Endothelial cell of umbilical vein (primary cell): ENCODE results near the gene MTERF4. TPM values are rescaled to one million over a fixed set of nuclear protein-coding genes. Genes with fewer than 3 reads are reported as not detected.

ENCODE experiments used
- BruUV-seq: library from RNA; stranded (reverse); fragments of 400-500 nt; replicated peaks from 2 replicates; lab custom pipeline; 2021; lab: Mats Ljungman, UMichigan
- CTCF ChIA-PET: fragments of 300-600, 350-600 bp; sonication (Branson Sonifier 250); formaldehyde crosslinking; loops from one replicate; lab custom pipeline; 2021; ENCODE audit warnings: antibody characterized with exemption, inconsistent platforms; lab: Charles Lee
- POLR2A ChIA-PET: fragments of 300-600, 350-600 bp; sonication (Branson Sonifier 250); formaldehyde crosslinking; loops from one replicate; lab custom pipeline; 2021; ENCODE audit warnings: antibody characterized with exemption, inconsistent platforms; lab: Charles Lee
- DNase-seq: peaks from one replicate; pipeline ENCODE4 v3.0.0-alpha.2; 2011; ENCODE audit warnings: low read depth, low spot score
- FAIRE-seq: peaks from 2 replicates; lab custom pipeline; 2011; peaks lifted over from hg19 to GRCh38; lab: Jason Lieb, UNC
- H2AFZ ChIP-seq: 2 replicates; pipeline ENCODE4 v1.6.0; 2012; ENCODE audit warnings: low read depth, low read length, control low read depth, inconsistent platforms
- H3K27ac ChIP-seq: 2 replicates; pipeline ENCODE4 v1.5.1; 2011; ENCODE audit warnings: low read depth, mild to moderate bottlenecking, control low read depth, low read length, moderate library complexity; ENCODE audit not compliant: insufficient read depth
- H3K27me3 ChIP-seq, 2 experiments: 2 replicates each; pipeline versions ENCODE4 v1.6.0 to v1.6.1; 2011; ENCODE audit warnings: low read length in 2 of 2, mixed read lengths in 1 of 2; ENCODE audit not compliant: control insufficient read depth in 2 of 2, insufficient read depth in 2 of 2
- H3K36me3 ChIP-seq, 2 experiments: 2 replicates in 1 of 2; 3 replicates in 1 of 2; pipeline ENCODE4 v1.5.1; 2011; ENCODE audit warnings: low read length in 2 of 2, mild to moderate bottlenecking in 1 of 2, moderate library complexity in 1 of 2; ENCODE audit not compliant: control insufficient read depth in 2 of 2, insufficient read depth in 2 of 2; ENCODE audit errors: extremely low read depth in 1 of 2
- H3K4me1 ChIP-seq: 3 replicates; pipeline ENCODE4 v1.5.1; 2011; ENCODE audit warnings: mild to moderate bottlenecking, low read length; ENCODE audit not compliant: control insufficient read depth, insufficient read depth; ENCODE audit errors: extremely low read depth
- H3K4me2 ChIP-seq: 2 replicates; pipeline ENCODE4 v1.6.1; 2011; ENCODE audit warnings: low read length, control low read depth, mixed read lengths; ENCODE audit not compliant: insufficient read depth
- H3K4me3 ChIP-seq, 3 experiments: fragments of 200-600 bp in 1 of 3; sonication (generic), shearing (Covaris generic) in 1 of 3; replicated peaks in 1 of 3; 2 replicates each; pipeline ENCODE4 v1.5.1; 2011 to 2016; ENCODE audit warnings: control low read depth in 3 of 3, low read length in 3 of 3, mild to moderate bottlenecking in 2 of 3, inconsistent platforms in 1 of 3, low read depth in 1 of 3, moderate library complexity in 1 of 3; ENCODE audit not compliant: insufficient read depth in 1 of 3
- H3K79me2 ChIP-seq: 2 replicates; pipeline ENCODE4 v1.6.0; 2012; ENCODE audit warnings: low read length, inconsistent platforms; ENCODE audit not compliant: control insufficient read depth, insufficient read depth
- H3K9ac ChIP-seq: replicated peaks from 2 replicates; pipeline ENCODE3; 2011; ENCODE audit warnings: low read length, control low read depth; ENCODE audit not compliant: insufficient read depth; ENCODE audit errors: extremely low read depth
- H3K9me1 ChIP-seq: replicated peaks from 3 replicates; pipeline ENCODE4 v1.6.0; 2011; ENCODE audit warnings: mild to moderate bottlenecking, low read length; ENCODE audit not compliant: control insufficient read depth, insufficient read depth; ENCODE audit errors: extremely low read depth
- H3K9me3 ChIP-seq: replicated peaks from 2 replicates; pipeline ENCODE4 v1.5.1; 2012; ENCODE audit warnings: low read length, inconsistent platforms; ENCODE audit not compliant: control insufficient read depth, insufficient read depth
- H4K20me1 ChIP-seq: replicated peaks from 2 replicates; pipeline ENCODE3; 2011; ENCODE audit warnings: mild to moderate bottlenecking, low read length; ENCODE audit not compliant: control insufficient read depth, insufficient read depth; ENCODE audit errors: extremely low read depth
- EZH2 ChIP-seq: IDR thresholded peaks from 2 replicates; pipeline ENCODE4 v1.6.1; 2012; ENCODE audit warnings: borderline replicate concordance, low read depth, mild to moderate bottlenecking, moderate library complexity, low read length, inconsistent platforms; ENCODE audit not compliant: severe bottlenecking
- FOS ChIP-seq: IDR thresholded peaks from 2 replicates; pipeline ENCODE4 v1.6.1; 2011; ENCODE audit warnings: mild to moderate bottlenecking, low read length, moderate library complexity, borderline replicate concordance; ENCODE audit not compliant: insufficient read depth
- GATA2 ChIP-seq: IDR thresholded peaks from 2 replicates; pipeline ENCODE4 v1.7.0; 2011; ENCODE audit warnings: low read depth, mild to moderate bottlenecking, moderate library complexity, mixed read lengths, low read length; ENCODE audit not compliant: insufficient read length, insufficient read depth
- JUN ChIP-seq: IDR thresholded peaks from 2 replicates; pipeline ENCODE4 v1.6.1; 2011; ENCODE audit warnings: borderline replicate concordance, low read depth; ENCODE audit not compliant: insufficient read length, insufficient read depth
- MYC ChIP-seq: IDR thresholded peaks from one replicate; pipeline ENCODE4 v1.6.1; 2011; ENCODE audit warnings: mild to moderate bottlenecking, low read depth, low read length
- POLR2A ChIP-seq: IDR thresholded peaks from 2 replicates; pipeline ENCODE4 v1.6.1; 2012; ENCODE audit warnings: low read depth, mild to moderate bottlenecking, control low read depth, low read length
- POLR2AphosphoS5 ChIP-seq: IDR thresholded peaks from 2 replicates; pipeline ENCODE4 v1.6.1; 2012; ENCODE audit warnings: low read depth, mild to moderate bottlenecking, control low read depth, low read length, moderate library complexity; ENCODE audit not compliant: insufficient read depth
- dilution Hi-C: fragments of 300-500 bp; cut with MboI; formaldehyde crosslinking; loops from one replicate; pipeline ENCODE4 v1.15.0; 2019; ENCODE audit warnings: low sequenced_read_pairs; ENCODE audit not compliant: extremely low pct_ligation_motif_present
- intact Hi-C: fragments of 100-400 bp; cut with micrococcal nuclease; formaldehyde crosslinking; loops from one replicate; pipeline ENCODE4 v1.10.0; 2022
- polyA plus RNA-seq, 4 experiments: library from polyadenylated mRNA; depleted of rRNA in 3 of 4; stranded (reverse) in 3 of 4; unstranded in 1 of 4; fragments of >200 nt; gene quantifications; 2 replicates each; pipeline versions ENCODE4 v1.2.1 to v1.2.3, GENCODE V29; 2011 to 2012; ENCODE audit warnings: missing spikeins in 1 of 4
- total RNA-seq: library from RNA; stranded (reverse); gene quantifications from 2 replicates; pipeline ENCODE4 v1.2.3, GENCODE V29; 2021
- TF ChIP-seq, protein P1 (sequence below): IDR thresholded peaks from 2 replicates; pipeline ENCODE4 v1.6.1; 2011; ENCODE audit not compliant: insufficient read depth, insufficient read length
- TF ChIP-seq, protein P2 (sequence below), 2 donors: IDR thresholded peaks; 1 replicate in 1 of 2; 2 replicates in 1 of 2; pipeline ENCODE4 v1.5.1; 2011; ENCODE audit warnings: low read length in 2 of 2, mild to moderate bottlenecking in 2 of 2, moderate library complexity in 2 of 2, control low read depth in 1 of 2, inconsistent platforms in 1 of 2, low read depth in 1 of 2; ENCODE audit not compliant: insufficient read depth in 1 of 2; ENCODE audit errors: extremely low read depth in 1 of 2

Gene MTERF4
- total and polyA plus RNA-seq, 2 donors (not counting 3 experiments of a cell fraction or from before 2014, with no cell fraction given): 14.7 to 27.3 TPM

DNA sequence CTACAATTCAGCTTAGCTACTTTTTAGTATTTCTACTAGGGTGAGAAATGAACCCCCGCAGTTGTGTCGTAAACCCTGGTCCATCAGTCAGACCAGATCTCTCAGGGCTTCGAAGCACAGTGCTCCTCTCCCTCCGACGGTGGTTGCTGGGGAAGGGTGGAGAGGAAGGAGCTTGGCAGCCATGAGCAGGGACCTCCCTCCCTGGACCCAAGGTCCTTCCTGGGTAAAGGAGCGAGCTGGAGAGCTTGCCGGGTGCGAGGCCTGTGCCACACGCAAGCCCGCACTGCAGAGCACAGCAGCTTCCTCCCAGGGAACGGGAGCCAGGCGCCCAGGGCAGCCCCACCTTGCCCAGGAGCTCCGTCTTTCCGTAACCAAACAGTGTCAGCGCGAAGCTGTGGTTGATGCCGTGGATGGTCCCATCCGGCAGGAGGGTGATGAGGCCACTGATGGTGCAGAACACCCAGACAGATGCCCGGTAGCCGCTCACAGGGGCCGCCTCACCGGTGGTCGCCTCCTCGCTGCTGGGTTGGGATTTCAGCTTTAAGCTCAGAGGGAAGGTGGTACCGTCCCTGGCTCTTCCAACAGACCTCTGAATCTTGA, 34.7 kb upstream of the MTERF4 start:
- FAIRE-seq: no peak
- POLR2A ChIA-PET: no interaction called here
- no peaks in the 10 kb centered on the region for H3K27me3 ChIP-seq
- H3K9me3 ChIP-seq: no peaks in the 10 kb centered on the region
- intact Hi-C loops (no loop called here), dilution Hi-C loops (no loop called here)
- no peak overlapping the region for H2AFZ ChIP-seq
- H3K4me2 ChIP-seq: no peak overlapping the region
- DNase-seq: no peak
- no peaks in the 10 kb centered on the region for H3K79me2 ChIP-seq
- H3K27ac ChIP-seq: no peak overlapping the region
- no peaks in the 10 kb centered on the region for H3K4me1 ChIP-seq
- H4K20me1 ChIP-seq: no peaks in the 10 kb centered on the region
- peaks cover 0 to 3% of the 10 kb centered on the region in 2 experiments for H3K36me3 ChIP-seq
- TF ChIP-seq, protein P1, sequence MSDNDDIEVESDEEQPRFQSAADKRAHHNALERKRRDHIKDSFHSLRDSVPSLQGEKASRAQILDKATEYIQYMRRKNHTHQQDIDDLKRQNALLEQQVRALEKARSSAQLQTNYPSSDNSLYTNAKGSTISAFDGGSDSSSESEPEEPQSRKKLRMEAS: no peak
- TF ChIP-seq POLR2A: no peak
- no peak for TF ChIP-seq EZH2
- H3K9ac ChIP-seq: no peak overlapping the region
- no peaks in the 10 kb centered on the region for H3K9me1 ChIP-seq
- no peak overlapping the region for H3K4me3 ChIP-seq
- no TSS peak for BruUV-seq
- CTCF ChIA-PET: interaction anchor here (1.1 to 1.5 kb wide), 2 partner anchors 22 to 153 kb away, joined by 3 read pairs; no protein-coding TSS in a partner anchor

DNA sequence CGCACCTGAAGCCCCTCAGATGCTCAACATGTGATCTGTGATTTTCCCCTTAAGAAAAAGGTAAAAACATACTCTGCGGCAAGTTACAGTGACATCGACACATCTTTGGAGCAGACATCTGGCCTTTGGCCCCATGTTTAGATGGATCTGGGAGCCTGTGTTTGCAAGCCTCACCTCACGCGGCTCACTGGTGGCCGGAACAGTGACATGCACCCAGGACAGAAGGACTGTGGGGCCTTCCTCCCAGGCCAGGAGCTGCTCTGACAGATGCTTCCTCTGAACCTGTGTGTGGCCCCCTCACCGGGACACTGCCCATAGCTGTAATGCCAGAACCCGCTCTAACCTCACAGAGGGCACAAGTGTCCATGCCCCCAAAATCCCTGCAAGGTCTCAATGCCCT, 34.1 kb upstream of the MTERF4 start:
- Histone ChIP-seq H3K36me3 (peaks cover 0 to 3% of the 10 kb centered on the region in 2 experiments), H4K20me1 (no peaks in the 10 kb centered on the region), H3K4me1 (no peaks in the 10 kb centered on the region), H3K27ac (no peak overlapping the region), H2AFZ (no peak overlapping the region), H3K4me2 (no peak overlapping the region), H3K79me2 (no peaks in the 10 kb centered on the region), H3K9ac (no peak overlapping the region), H3K9me1 (no peaks in the 10 kb centered on the region), H3K4me3 (no peak overlapping the region), H3K9me3 (no peaks in the 10 kb centered on the region), H3K27me3 (no peaks in the 10 kb centered on the region)
- intact Hi-C loops: no loop called here
- dilution Hi-C loops: no loop called here
- BruUV-seq: no TSS peak
- no peak for FAIRE-seq
- TF ChIP-seq JUN: no peak
- TF ChIP-seq POLR2A: no peak
- TF ChIP-seq POLR2AphosphoS5: no peak
- no peak for TF ChIP-seq GATA2
- no peak for TF ChIP-seq MYC
- TF ChIP-seq, protein P2, sequence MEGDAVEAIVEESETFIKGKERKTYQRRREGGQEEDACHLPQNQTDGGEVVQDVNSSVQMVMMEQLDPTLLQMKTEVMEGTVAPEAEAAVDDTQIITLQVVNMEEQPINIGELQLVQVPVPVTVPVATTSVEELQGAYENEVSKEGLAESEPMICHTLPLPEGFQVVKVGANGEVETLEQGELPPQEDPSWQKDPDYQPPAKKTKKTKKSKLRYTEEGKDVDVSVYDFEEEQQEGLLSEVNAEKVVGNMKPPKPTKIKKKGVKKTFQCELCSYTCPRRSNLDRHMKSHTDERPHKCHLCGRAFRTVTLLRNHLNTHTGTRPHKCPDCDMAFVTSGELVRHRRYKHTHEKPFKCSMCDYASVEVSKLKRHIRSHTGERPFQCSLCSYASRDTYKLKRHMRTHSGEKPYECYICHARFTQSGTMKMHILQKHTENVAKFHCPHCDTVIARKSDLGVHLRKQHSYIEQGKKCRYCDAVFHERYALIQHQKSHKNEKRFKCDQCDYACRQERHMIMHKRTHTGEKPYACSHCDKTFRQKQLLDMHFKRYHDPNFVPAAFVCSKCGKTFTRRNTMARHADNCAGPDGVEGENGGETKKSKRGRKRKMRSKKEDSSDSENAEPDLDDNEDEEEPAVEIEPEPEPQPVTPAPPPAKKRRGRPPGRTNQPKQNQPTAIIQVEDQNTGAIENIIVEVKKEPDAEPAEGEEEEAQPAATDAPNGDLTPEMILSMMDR (IDR thresholded peaks at IDR 0.05; ENCODE audit: extremely low read depth in 1 of 2, insufficient read depth in 1 of 2, low read depth in 1 of 2, low read length in 2 of 2): no peak
- TF ChIP-seq FOS: no peak
- no peak for TF ChIP-seq EZH2
- TF ChIP-seq, protein P1: no peak
- DNase-seq: no peak
- POLR2A ChIA-PET: no interaction called here
- CTCF ChIA-PET: interaction anchor here (1.1 to 1.5 kb wide), 2 partner anchors 22 to 153 kb away, joined by 3 read pairs; no protein-coding TSS in a partner anchor
